GM19324 (cell line): ENCODE data around the gene MLKL.
"Not testable (repeated sequence)": the region's sequence is repeated elsewhere in the genome, so short reads cannot be mapped to it uniquely, and the experiment has no call there.

Experiments
- ATAC-seq: cut with Tn5 transposase; IDR thresholded peaks from one replicate; pipeline ENCODE4 v1.9.1; 2021; ENCODE audit warnings: mild to moderate bottlenecking, moderate library complexity; ENCODE audit not compliant: unreplicated experiment, low FRiP score

MLKL gene

DNA sequence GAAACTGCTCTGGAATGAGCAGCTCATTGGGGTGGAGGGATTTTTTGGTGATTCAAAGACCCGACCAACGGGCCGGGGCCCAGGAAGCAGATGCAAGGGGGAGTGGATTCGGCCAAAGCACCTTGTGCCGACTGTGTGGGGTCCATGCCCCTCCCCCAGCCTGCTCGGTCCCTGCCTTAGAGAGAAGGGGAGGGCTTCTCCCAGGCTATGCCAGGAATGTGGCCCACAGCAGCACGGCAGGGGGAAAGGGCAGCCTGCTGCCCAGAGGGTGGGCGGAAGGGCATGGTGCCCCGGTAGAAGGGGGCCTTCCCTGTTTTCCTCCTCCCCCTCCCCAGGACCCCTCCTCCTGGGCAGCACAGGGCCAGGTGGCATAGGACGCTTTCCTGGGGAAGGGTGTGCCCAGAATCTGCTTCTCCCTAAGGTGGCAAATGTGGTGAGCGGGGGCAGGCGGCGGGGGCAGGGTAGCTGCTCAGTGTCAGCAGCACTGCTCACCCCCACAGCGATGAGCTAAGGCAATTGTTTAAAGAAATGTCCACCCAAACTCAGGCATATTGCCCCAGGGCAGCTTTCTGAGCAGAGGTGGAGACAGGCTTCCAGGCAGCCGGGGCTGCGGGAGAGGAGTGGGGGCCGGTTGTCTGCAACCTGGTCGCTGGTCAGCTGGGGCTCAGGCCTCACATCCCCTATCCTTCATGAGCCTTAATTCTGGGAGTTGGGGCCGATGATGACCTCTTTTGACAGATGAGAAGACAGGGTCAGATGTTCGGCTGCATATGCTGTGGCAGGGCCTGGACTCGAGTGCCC is 33.9 kb upstream of the MLKL start:
- no peak for ATAC-seq

GRCh38 chr16:74732707-74733350 is 32.2 kb upstream of the MLKL start:
- no peak for ATAC-seq

- ATAC-seq: no peak
Observed at GRCh38 chr16:74731853-74732477, 31.3 kb upstream of the MLKL start.

- no peak for ATAC-seq
Observed at GRCh38 chr16:74729783-74730683, 29.4 kb upstream of the MLKL start.

- no peak for ATAC-seq
Observed at GRCh38 chr16:74727903-74728302, 27.2 kb upstream of the MLKL start.

- ATAC-seq: no peak
Observed at GRCh38 chr16:74726716-74727115, 26.1 kb upstream of the MLKL start.

GRCh38 chr16:74725651-74726455 is 25.2 kb upstream of the MLKL start:
- ATAC-seq: no peak

- ATAC-seq: no peak
Observed at GRCh38 chr16:74724820-74725549, 24.3 kb upstream of the MLKL start.

- no peak for ATAC-seq
Observed at GRCh38 chr16:74723256-74723655, 22.6 kb upstream of the MLKL start.

DNA sequence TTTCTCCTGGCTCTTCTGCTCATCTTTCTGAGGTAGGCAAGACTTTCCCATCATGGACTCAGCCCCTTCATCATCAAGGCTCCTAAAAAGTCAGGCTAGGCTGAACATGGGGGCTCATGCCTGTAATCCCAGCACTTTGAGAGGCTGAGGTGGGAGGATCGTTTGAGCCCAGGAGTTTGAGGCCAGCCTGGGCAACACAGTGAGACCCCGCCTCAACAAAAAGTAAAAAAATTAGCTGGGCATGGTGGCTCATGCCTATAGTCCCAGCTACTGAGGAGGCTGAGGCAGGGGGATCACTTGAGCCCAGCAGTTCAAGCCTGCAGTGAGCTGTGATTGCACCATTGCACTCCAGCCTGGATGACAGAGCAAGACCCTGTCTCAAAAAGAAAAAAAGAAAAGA is 21.5 kb upstream of the MLKL start:
- not testable (repeated sequence) for ATAC-seq

- ATAC-seq: no peak
Observed at GRCh38 chr16:74721716-74722115, 21.1 kb upstream of the MLKL start.

DNA sequence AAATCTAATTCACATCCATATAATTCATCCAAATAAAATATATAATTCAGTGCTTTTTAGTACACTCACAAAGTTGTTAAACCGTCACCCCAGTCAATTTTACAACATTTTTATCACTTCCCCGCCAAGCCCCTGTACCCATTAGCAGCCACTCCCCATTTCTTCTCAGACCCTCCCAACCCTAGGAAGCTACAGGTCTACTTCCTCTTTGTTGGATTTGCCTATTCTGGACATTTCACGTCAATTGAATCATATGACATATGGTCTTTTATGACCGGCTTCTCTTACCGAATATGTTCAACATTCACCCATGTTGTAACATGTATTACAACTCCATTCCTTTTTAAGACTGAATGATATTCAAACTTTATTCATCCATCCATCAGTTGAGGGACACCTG is 19.9 kb upstream of the MLKL start:
- no peak for ATAC-seq

DNA sequence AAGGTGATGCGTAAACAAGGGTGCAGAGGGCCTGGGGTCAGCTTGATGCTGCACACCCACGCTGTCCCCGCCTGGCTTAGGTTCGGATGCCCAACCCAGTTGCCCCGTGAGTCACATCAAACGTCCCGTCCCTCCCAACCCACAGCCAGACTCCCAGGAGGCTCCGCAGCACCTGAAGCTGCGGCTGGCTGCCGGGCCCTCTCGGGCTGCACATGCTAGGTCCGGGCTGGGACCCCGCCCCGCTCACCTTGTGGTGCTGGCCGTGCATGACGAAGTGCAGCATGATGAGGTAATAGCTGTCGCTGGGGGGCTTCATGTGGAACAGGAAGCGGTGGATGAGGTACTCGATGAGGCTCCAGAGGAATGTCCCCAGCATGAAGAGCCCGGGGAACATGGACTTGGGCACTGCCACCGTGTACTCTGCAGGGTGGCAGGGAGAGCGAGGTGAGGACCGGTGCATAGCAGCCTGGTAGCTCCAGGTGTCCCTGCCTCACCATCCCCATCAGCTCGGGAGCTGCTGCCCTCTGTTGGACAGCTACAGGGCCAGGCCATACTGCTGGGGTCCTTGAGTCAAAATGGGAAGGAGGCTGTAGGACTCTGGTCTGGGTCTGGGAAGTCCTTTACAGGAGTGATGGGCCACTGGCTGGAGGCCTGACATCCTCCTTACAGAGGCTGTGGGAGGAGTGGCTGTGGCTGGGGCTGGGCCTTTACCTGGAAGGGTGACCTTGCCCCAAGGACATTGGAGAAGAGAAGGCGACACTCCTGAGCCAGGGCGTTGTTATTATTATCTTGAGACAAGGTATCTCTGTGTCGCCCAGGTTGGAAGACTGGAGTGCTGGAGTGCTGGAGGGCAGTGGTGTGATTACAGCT is 18.3 kb upstream of the MLKL start:
- no peak for ATAC-seq

GRCh38 chr16:74718140-74718539 is 17.5 kb upstream of the MLKL start:
- no peak for ATAC-seq

- no peak for ATAC-seq
Observed at GRCh38 chr16:74717367-74717766, 16.7 kb upstream of the MLKL start.

DNA sequence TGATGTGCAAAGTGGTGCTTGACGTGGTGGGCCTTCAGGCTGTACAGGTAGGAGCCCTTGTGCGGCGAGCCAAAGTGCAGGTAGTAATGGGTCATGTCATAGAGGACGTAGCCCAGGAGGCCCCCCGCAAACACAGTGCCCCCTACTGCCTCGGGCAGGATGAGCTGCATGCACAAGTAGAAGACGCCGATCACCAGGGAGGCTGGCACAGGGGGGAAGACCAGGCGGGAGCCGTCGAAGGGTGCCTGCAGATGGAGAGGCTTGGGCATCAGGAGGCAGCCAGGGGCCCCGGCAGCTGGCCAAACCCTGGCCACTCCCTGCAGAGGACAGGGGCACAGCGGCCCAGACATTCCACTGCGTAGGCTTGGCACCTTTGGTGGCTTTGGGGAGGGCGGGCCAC is 15.7 kb upstream of the MLKL start:
- ATAC-seq: no peak

DNA sequence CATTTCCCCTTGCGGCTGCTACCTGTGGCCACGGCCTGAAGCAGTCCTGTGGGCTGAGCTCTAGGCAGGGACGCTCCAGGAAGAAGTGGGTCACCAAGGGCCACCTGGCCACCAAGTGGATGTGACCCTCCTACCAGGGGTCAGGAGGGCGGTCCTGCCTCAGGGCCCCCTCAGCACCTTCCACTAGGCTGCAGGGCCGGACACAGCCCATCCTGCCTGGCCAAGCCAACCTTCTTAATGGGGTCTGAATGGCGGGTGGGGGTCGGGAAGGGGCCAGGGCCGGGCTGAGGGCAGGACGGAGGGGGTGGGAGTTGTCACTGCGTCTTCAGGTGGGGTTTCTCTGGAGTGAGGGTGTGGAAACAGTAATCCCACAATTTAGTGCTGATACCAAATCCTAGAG is 13.2 kb upstream of the MLKL start:
- no peak for ATAC-seq

DNA sequence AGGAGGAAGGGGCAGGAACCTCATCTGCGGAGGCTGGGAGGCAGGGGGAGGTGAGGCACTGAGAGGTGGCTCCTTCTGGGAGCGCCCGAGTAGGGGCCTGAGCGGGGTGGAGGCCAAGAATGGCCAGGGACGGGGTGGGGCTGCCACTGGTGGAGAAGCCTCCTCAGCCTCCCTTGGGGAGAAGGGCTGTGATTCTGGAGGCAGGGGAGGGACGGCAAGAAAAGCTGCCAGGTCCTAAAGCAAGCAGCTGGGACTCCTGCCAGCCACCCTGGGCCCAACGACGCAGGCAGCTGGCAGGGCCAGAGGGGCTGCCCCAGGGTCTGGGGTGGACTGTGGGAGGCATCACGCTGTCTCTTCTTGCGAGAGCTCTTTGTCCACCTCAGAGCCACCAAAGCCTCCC is 12.7 kb upstream of the MLKL start:
- no peak for ATAC-seq
